ENCODE measurements around the gene PHACTR3.

DNA sequence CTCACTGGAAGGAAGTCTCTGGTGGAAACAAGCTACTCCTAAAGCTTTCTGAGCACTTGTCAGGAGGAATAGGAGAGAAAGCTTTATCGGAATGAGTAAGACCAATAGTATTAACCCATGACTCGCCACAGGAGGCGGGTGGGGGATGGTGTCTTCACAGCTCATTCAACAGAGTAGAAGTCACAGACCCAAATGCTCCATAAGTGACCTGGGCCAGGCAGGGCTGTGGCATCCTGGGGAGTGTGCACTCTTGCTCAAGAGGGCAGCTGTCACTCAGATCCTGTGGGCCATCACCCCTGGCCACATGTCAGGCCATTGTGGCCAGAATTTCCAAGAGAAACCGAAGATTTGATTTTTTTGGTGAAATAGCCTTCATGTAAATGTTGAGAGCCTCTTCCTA lies 213.1 kb downstream of the PHACTR3 start:
- TF ChIP-seq, protein P1, sequence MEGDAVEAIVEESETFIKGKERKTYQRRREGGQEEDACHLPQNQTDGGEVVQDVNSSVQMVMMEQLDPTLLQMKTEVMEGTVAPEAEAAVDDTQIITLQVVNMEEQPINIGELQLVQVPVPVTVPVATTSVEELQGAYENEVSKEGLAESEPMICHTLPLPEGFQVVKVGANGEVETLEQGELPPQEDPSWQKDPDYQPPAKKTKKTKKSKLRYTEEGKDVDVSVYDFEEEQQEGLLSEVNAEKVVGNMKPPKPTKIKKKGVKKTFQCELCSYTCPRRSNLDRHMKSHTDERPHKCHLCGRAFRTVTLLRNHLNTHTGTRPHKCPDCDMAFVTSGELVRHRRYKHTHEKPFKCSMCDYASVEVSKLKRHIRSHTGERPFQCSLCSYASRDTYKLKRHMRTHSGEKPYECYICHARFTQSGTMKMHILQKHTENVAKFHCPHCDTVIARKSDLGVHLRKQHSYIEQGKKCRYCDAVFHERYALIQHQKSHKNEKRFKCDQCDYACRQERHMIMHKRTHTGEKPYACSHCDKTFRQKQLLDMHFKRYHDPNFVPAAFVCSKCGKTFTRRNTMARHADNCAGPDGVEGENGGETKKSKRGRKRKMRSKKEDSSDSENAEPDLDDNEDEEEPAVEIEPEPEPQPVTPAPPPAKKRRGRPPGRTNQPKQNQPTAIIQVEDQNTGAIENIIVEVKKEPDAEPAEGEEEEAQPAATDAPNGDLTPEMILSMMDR (IDR thresholded peaks at IDR 0.05): no peak
- TF ChIP-seq POLR2A (IDR thresholded peaks at IDR 0.05): no peak
